HepG2 (cell line): Measurements from ENCODE around the gene YWHAQ. TPM values are rescaled to one million over a fixed set of nuclear protein-coding genes. Genes with fewer than 3 reads are reported as not detected.

Experiments used
- CENPT ChIP-seq: sonication (generic); formaldehyde crosslinking; IDR thresholded peaks from 2 replicates; pipeline ENCODE4 v1.8.0; 2022; ENCODE audit warnings: low read depth, mild to moderate bottlenecking, moderate library complexity, missing genetic modification reagents
- ETV6 ChIP-seq: sonication (generic); formaldehyde crosslinking; conservative IDR thresholded peaks from 2 replicates; pipeline ENCODE4 v1.4.0; 2020; ENCODE audit warnings: missing genetic modification reagents
- KDM5B ChIP-seq: sonication (generic); formaldehyde crosslinking; IDR thresholded peaks from 2 replicates; pipeline ENCODE4 v1.4.0; 2020; ENCODE audit warnings: missing genetic modification reagents, mild to moderate bottlenecking, borderline replicate concordance
- KDM6A ChIP-seq: IDR thresholded peaks from 2 replicates; pipeline ENCODE4 v1.6.1; 2016; ENCODE audit warnings: low read depth
- MYC ChIP-seq: sonication (generic); formaldehyde crosslinking; IDR thresholded peaks from 2 replicates; pipeline ENCODE4 v1.9.0; 2021; ENCODE audit warnings: missing genetic modification reagents, borderline replicate concordance
- PCBP1 ChIP-seq: fragments of 200-400 bp; formaldehyde crosslinking; IDR thresholded peaks from 2 replicates; pipeline ENCODE4 v1.6.1; 2017; ENCODE audit warnings: mild to moderate bottlenecking, low read depth, low read length, borderline replicate concordance
- SOX6 ChIP-seq, 2 experiments: fragments of 450-650 bp in 1 of 2; sonication (generic) in 1 of 2; formaldehyde crosslinking in 1 of 2; IDR thresholded peaks; 2 replicates each; pipeline versions ENCODE4 v1.4.0 to v1.6.1; 2017 to 2020; ENCODE audit warnings: antibody characterized with exemption in 1 of 2, mild to moderate bottlenecking in 1 of 2, missing genetic modification reagents in 1 of 2
- ZBTB1 ChIP-seq: sonication (generic); formaldehyde crosslinking; IDR thresholded peaks from 2 replicates; pipeline ENCODE4 v1.4.0; 2020; ENCODE audit warnings: missing genetic modification reagents, borderline replicate concordance
- ZBTB4 ChIP-seq: sonication (generic); formaldehyde crosslinking; IDR thresholded peaks from 2 replicates; pipeline ENCODE4 v1.4.0; 2020; ENCODE audit warnings: missing genetic modification reagents, mild to moderate bottlenecking, borderline replicate concordance
- ZNF629 ChIP-seq: sonication (generic); formaldehyde crosslinking; conservative IDR thresholded peaks from 2 replicates; pipeline ENCODE4 v1.5.0; 2020; ENCODE audit warnings: missing genetic modification reagents
- ZNF720 ChIP-seq: sonication (generic); formaldehyde crosslinking; IDR thresholded peaks from 2 replicates; pipeline ENCODE4 v1.4.0; 2020; ENCODE audit warnings: missing genetic modification reagents
- ZNF782 ChIP-seq: sonication (generic); formaldehyde crosslinking; IDR thresholded peaks from 2 replicates; pipeline ENCODE4 v1.4.0; 2020; ENCODE audit warnings: missing genetic modification reagents, mild to moderate bottlenecking, borderline replicate concordance
- polyA plus RNA-seq, 8 experiments: library from polyadenylated mRNA; depleted of rRNA in 3 of 8; stranded (reverse) in 7 of 8; unstranded in 1 of 8; fragments of >200 nt; fragmentation: Illumina TruSeq in 4 of 8; extraction: Trizol in 4 of 8; gene quantifications; 2 replicates each; pipeline versions ENCODE4 v1.2.1 to v1.2.3, GENCODE V29; 2011 to 2016; ENCODE audit warnings: low read depth in 4 of 8, missing spikeins in 1 of 8, mixed read lengths in 1 of 8; ENCODE audit not compliant: insufficient read depth in 1 of 8
- total RNA-seq, 5 experiments: library from RNA; depleted of rRNA; stranded (reverse); fragments of >200 nt; fragmentation: Illumina TruSeq; extraction: Trizol; gene quantifications; 2 replicates each; pipeline ENCODE4 v1.2.3, GENCODE V29; 2016; ENCODE audit warnings: low read depth in 1 of 5

YWHAQ gene
- total and polyA plus RNA-seq, 2 of the 13 experiments (the other 11 are each of a cell fraction or from before 2014, with no cell fraction given), result 160 to 304 TPM

- TF ChIP-seq PCBP1, result 0 out of 2 replicates have a peak, but pooled peaks have one; percentile 7
- TF ChIP-seq KDM6A, result peak; percentile 24; the same call in 1 of the 2 replicates
- TF ChIP-seq ETV6 (CRISPR knock-in tag), result no peak
- TF ChIP-seq MYC, result no peak; the same call in 1 of the 2 replicates
- no peak for TF ChIP-seq ZNF720
- no peak for TF ChIP-seq CENPT (CRISPR knock-in tag)
- 0 out of 2 replicates have a peak, but pooled peaks have one; percentile 32 for TF ChIP-seq ZNF782 (CRISPR knock-in tag)
- no peak for TF ChIP-seq ZBTB4 (CRISPR knock-in tag)
- no peak for TF ChIP-seq SOX6 (IDR thresholded peaks at IDR 0.05)
- TF ChIP-seq SOX6 (CRISPR knock-in tag; IDR thresholded peaks at IDR 0.05), result no peak; the same call in 1 of the 2 replicates
- no peak for TF ChIP-seq ZBTB1 (CRISPR knock-in tag)
- no peak; the same call in 1 of the 2 replicates for TF ChIP-seq KDM5B (CRISPR knock-in tag)
- TF ChIP-seq ZNF629 (CRISPR knock-in tag), result no peak
Measured at GRCh38 chr2:9556121-9556743, 74.6 kb downstream of the YWHAQ start (continued).
